Mesendoderm (in vitro differentiated cells): Measurements from ENCODE around the gene LMF1.

Source experiments
- DNase-seq: peaks from one replicate; pipeline ENCODE4 v3.0.0; 2013
- H2AK5ac ChIP-seq: 2 replicates; pipeline ENCODE4 v1.6.1; 2013; ENCODE audit warnings: low read length, inconsistent platforms
- H2BK120ac ChIP-seq: 2 replicates; pipeline ENCODE4 v1.6.1; 2013; ENCODE audit warnings: low read depth, mild to moderate bottlenecking, low read length, moderate library complexity, mixed read lengths
- H2BK15ac ChIP-seq: replicated peaks from 2 replicates; pipeline ENCODE4 v1.6.1; 2013; ENCODE audit warnings: low read depth, mild to moderate bottlenecking, moderate library complexity
- H2BK5ac ChIP-seq: 2 replicates; pipeline ENCODE4 v1.6.1; 2013; ENCODE audit warnings: low read length, inconsistent platforms
- H3K18ac ChIP-seq: 2 replicates; pipeline ENCODE4 v1.6.1; 2013; ENCODE audit warnings: mild to moderate bottlenecking, low read length, mixed read lengths
- H3K23ac ChIP-seq: one replicate; pipeline ENCODE4 v1.6.1; 2013; ENCODE audit warnings: low read length
- H3K27ac ChIP-seq: 2 replicates; pipeline ENCODE4 v1.5.1; 2013; ENCODE audit warnings: low read depth, mild to moderate bottlenecking, inconsistent platforms, low read length, moderate library complexity
- H3K27me3 ChIP-seq: 2 replicates; pipeline ENCODE4 v1.6.1; 2013; ENCODE audit warnings: low read length, control low read depth, mild to moderate bottlenecking, inconsistent platforms; ENCODE audit not compliant: insufficient read depth, poor library complexity
- H3K36me3 ChIP-seq: 2 replicates; pipeline ENCODE4 v1.6.1; 2013; ENCODE audit warnings: low read length, inconsistent platforms; ENCODE audit not compliant: control insufficient read depth, insufficient read depth
- H3K4ac ChIP-seq: one replicate; pipeline ENCODE4 v1.6.1; 2013; ENCODE audit warnings: low read depth, mild to moderate bottlenecking, low read length, moderate library complexity
- H3K4me1 ChIP-seq: 2 replicates; pipeline ENCODE4 v1.6.1; 2013; ENCODE audit warnings: low read depth, low read length, inconsistent platforms; ENCODE audit not compliant: control insufficient read depth
- H3K4me2 ChIP-seq: 2 replicates; pipeline ENCODE4 v1.6.1; 2013; ENCODE audit warnings: low read length
- H3K4me3 ChIP-seq: 2 replicates; pipeline ENCODE4 v1.5.1; 2013; ENCODE audit warnings: mild to moderate bottlenecking, low read length
- H3K56ac ChIP-seq: one replicate; pipeline ENCODE4 v1.6.1; 2013; ENCODE audit warnings: low read length
- H3K79me1 ChIP-seq: 2 replicates; pipeline ENCODE4 v1.6.1; 2013; ENCODE audit warnings: low read length, inconsistent platforms
- H3K79me2 ChIP-seq: 2 replicates; pipeline ENCODE4 v1.6.1; 2013; ENCODE audit warnings: mild to moderate bottlenecking, low read length; ENCODE audit not compliant: control insufficient read depth, insufficient read depth
- H3K9ac ChIP-seq: 2 replicates; pipeline ENCODE4 v1.6.1; 2013; ENCODE audit warnings: low read length, inconsistent platforms
- H4K5ac ChIP-seq: one replicate; pipeline ENCODE4 v1.6.1; 2013; ENCODE audit warnings: low read length
- H4K8ac ChIP-seq: one replicate; pipeline ENCODE4 v1.6.1; 2013; ENCODE audit warnings: low read depth, mild to moderate bottlenecking, control low read depth, low read length, moderate library complexity
- WGBS: extraction: QIAGEN DNeasy Blood & Tissue Kit; methylation state at CpG from one replicate; pipeline ENCODE4 v1.1.7; 2013; ENCODE audit warnings: low lambda C conversion rate, missing lambda C conversion rate; ENCODE audit not compliant: insufficient coverage; ENCODE audit errors: extremely low coverage; 5-methylcytosine and 5-hydroxymethylcytosine counted together

The LMF1 gene

GRCh38 chr16:878072-878784 lies 92.6 kb downstream of the LMF1 start:
- H3K4me2 ChIP-seq, result no peak overlapping the region
- H2AK5ac ChIP-seq, result no peak overlapping the region
- H3K4ac ChIP-seq, result no peak overlapping the region
- WGBS, result no CpG with 5 or more reads among the region's 44 CpGs
- H3K79me1 ChIP-seq, result no peaks in the 10 kb centered on the region
- H3K56ac ChIP-seq, result no peak overlapping the region
- no peak overlapping the region for H2BK15ac ChIP-seq
- H4K5ac ChIP-seq, result no peak overlapping the region
- H3K36me3 ChIP-seq, result no peaks in the 10 kb centered on the region
- no peak overlapping the region for H2BK120ac ChIP-seq
- H3K27me3 ChIP-seq, result no peaks in the 10 kb centered on the region
- no peak overlapping the region for H3K4me3 ChIP-seq
- no peak overlapping the region for H3K27ac ChIP-seq
- no peak overlapping the region for H4K8ac ChIP-seq
- H3K18ac ChIP-seq, result no peak overlapping the region
- no peaks in the 10 kb centered on the region for H3K79me2 ChIP-seq
- no peak overlapping the region for H3K9ac ChIP-seq
- no peak overlapping the region for H3K23ac ChIP-seq
- peak; percentile 29 for DNase-seq
- H3K4me1 ChIP-seq, result no peaks in the 10 kb centered on the region
- no peak overlapping the region for H2BK5ac ChIP-seq

GRCh38 chr16:877242-878071 lies 93.3 kb downstream of the LMF1 start:
- no CpG with 5 or more reads among the region's 31 CpGs for WGBS
- no peak overlapping the region for H4K5ac ChIP-seq
- no peak overlapping the region for H3K4me3 ChIP-seq
- H3K79me2 ChIP-seq, result no peaks in the 10 kb centered on the region
- no peak overlapping the region for H3K4me2 ChIP-seq
- DNase-seq, result no peak
- no peak overlapping the region for H2BK5ac ChIP-seq
- H3K36me3 ChIP-seq, result no peaks in the 10 kb centered on the region
- no peak overlapping the region for H4K8ac ChIP-seq
- no peak overlapping the region for H3K4ac ChIP-seq
- H3K23ac ChIP-seq, result no peak overlapping the region
- no peak overlapping the region for H3K9ac ChIP-seq
- no peak overlapping the region for H2AK5ac ChIP-seq
- no peaks in the 10 kb centered on the region for H3K4me1 ChIP-seq
- no peak overlapping the region for H3K56ac ChIP-seq
- H3K79me1 ChIP-seq, result no peaks in the 10 kb centered on the region
- no peak overlapping the region for H2BK15ac ChIP-seq
- no peak overlapping the region for H2BK120ac ChIP-seq
- no peaks in the 10 kb centered on the region for H3K27me3 ChIP-seq
- H3K18ac ChIP-seq, result no peak overlapping the region
- H3K27ac ChIP-seq, result no peak overlapping the region

- H3K9ac ChIP-seq, result no peak overlapping the region
- no peak overlapping the region for H3K27ac ChIP-seq
- H3K27me3 ChIP-seq, result no peaks in the 10 kb centered on the region
- no peak overlapping the region for H2BK15ac ChIP-seq
- no peaks in the 10 kb centered on the region for H3K79me1 ChIP-seq
- no peak overlapping the region for H3K56ac ChIP-seq
- H2BK120ac ChIP-seq, result no peak overlapping the region
- no peak overlapping the region for H3K18ac ChIP-seq
- no peaks in the 10 kb centered on the region for H3K79me2 ChIP-seq
- H2BK5ac ChIP-seq, result no peak overlapping the region
- no peaks in the 10 kb centered on the region for H3K4me1 ChIP-seq
- H4K8ac ChIP-seq, result no peak overlapping the region
- no peaks in the 10 kb centered on the region for H3K36me3 ChIP-seq
- H2AK5ac ChIP-seq, result no peak overlapping the region
- H3K23ac ChIP-seq, result no peak overlapping the region
- no peak overlapping the region for H3K4me3 ChIP-seq
- no CpG with 5 or more reads among the region's 25 CpGs for WGBS
- no peak for DNase-seq
- H3K4me2 ChIP-seq, result no peak overlapping the region
- no peak overlapping the region for H3K4ac ChIP-seq
- H4K5ac ChIP-seq, result no peak overlapping the region
These were observed 94.1 kb downstream of the LMF1 start for GRCh38 chr16:876523-877241.

GRCh38 chr16:876041-876335 lies 94.8 kb downstream of the LMF1 start:
- Histone ChIP-seq H3K79me2 (no peaks in the 10 kb centered on the region), H3K18ac (no peak overlapping the region), H2BK15ac (no peak overlapping the region), H3K36me3 (no peaks in the 10 kb centered on the region), H3K27me3 (no peaks in the 10 kb centered on the region), H3K27ac (no peak overlapping the region), H4K5ac (no peak overlapping the region), H3K4me2 (no peak overlapping the region), H3K4ac (no peak overlapping the region), H2AK5ac (no peak overlapping the region), H3K23ac (no peak overlapping the region), H3K79me1 (no peaks in the 10 kb centered on the region), H3K4me1 (no peaks in the 10 kb centered on the region), H2BK120ac (no peak overlapping the region), H2BK5ac (no peak overlapping the region), H4K8ac (no peak overlapping the region), H3K56ac (no peak overlapping the region), H3K4me3 (no peak overlapping the region), H3K9ac (no peak overlapping the region)
- no peak for DNase-seq
- WGBS, result no CpG with 5 or more reads among the region's 22 CpGs

GRCh38 chr16:875182-876040 lies 95.4 kb downstream of the LMF1 start:
- H3K18ac ChIP-seq, result no peak overlapping the region
- H3K79me2 ChIP-seq, result no peaks in the 10 kb centered on the region
- no peaks in the 10 kb centered on the region for H3K27me3 ChIP-seq
- no peaks in the 10 kb centered on the region for H3K79me1 ChIP-seq
- H3K4me3 ChIP-seq, result no peak overlapping the region
- H4K8ac ChIP-seq, result no peak overlapping the region
- H3K9ac ChIP-seq, result no peak overlapping the region
- H3K23ac ChIP-seq, result no peak overlapping the region
- no peak overlapping the region for H2BK120ac ChIP-seq
- H2BK5ac ChIP-seq, result no peak overlapping the region
- no peak overlapping the region for H3K4me2 ChIP-seq
- no peak overlapping the region for H2BK15ac ChIP-seq
- H2AK5ac ChIP-seq, result no peak overlapping the region
- H3K36me3 ChIP-seq, result no peaks in the 10 kb centered on the region
- no peak overlapping the region for H3K4ac ChIP-seq
- H4K5ac ChIP-seq, result no peak overlapping the region
- H3K56ac ChIP-seq, result no peak overlapping the region
- H3K4me1 ChIP-seq, result no peaks in the 10 kb centered on the region
- WGBS, result no CpG with 5 or more reads among the region's 30 CpGs
- DNase-seq, result no peak
- no peak overlapping the region for H3K27ac ChIP-seq
